IPS DF 6.9 (cell line): ENCODE measurements around the gene RASAL2.
"Not testable (repeated sequence)": the region's sequence is repeated elsewhere in the genome, so short reads cannot be mapped to it uniquely, and the experiment has no call there.

Experiments
- DNase-seq: peaks from one replicate; pipeline ENCODE4 v3.0.0-alpha.2; 2013; ENCODE audit warnings: low read depth, low spot score
- H3K27ac ChIP-seq: one replicate; pipeline ENCODE4 v1.5.1; 2013; ENCODE audit warnings: low read length, control low read depth
- H3K27me3 ChIP-seq: 2 replicates; pipeline ENCODE4 v1.6.1; 2013; ENCODE audit warnings: mild to moderate bottlenecking, low read length; ENCODE audit not compliant: control insufficient read depth, insufficient read depth
- H3K36me3 ChIP-seq: 2 replicates; pipeline ENCODE4 v1.6.1; 2013; ENCODE audit warnings: low read length; ENCODE audit not compliant: control insufficient read depth, insufficient read depth
- H3K4me1 ChIP-seq: 2 replicates; pipeline ENCODE4 v1.6.1; 2013; ENCODE audit warnings: low read length; ENCODE audit not compliant: control insufficient read depth, insufficient read depth
- H3K4me3 ChIP-seq: 2 replicates; pipeline ENCODE4 v1.5.1; 2013; ENCODE audit warnings: mild to moderate bottlenecking, low read length
- H3K9me3 ChIP-seq: 2 replicates; pipeline ENCODE4 v1.6.1; 2013; ENCODE audit warnings: low read length, inconsistent platforms; ENCODE audit not compliant: control insufficient read depth, insufficient read depth
- whole genome bisulfite sequencing: extraction: QIAGEN DNeasy Blood & Tissue Kit; methylation state at CpG from one replicate; pipeline ENCODE4 v1.1.7; 2013; ENCODE audit warnings: mixed read lengths, missing lambda C conversion rate; ENCODE audit not compliant: insufficient read length, insufficient coverage; 5-methylcytosine and 5-hydroxymethylcytosine counted together

RASAL2 gene

DNA sequence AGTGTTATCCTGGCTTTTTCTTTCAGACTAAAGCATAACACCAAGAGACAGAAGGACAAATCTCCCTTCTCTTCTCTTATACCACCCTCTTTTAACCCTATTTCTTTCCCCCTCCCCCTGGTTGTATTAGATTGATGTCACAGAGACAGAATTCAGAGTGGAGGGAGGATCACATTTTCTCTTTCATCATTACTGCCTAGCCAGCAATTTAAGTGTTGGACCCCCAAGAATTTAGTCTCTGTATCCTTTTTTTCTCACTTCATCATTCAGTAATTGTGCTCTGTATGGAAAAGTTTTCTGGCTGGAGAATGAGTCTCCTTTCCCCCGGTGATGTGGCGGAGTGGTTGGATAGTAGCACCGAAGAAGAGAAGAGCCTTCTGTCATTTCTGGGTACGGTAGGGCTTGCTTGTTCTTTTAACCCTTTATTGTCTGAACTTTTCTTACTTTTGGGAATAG, 278.1 kb downstream of the RASAL2 start:
- H3K36me3 ChIP-seq: no peaks in the 10 kb centered on the region
- H3K27ac ChIP-seq: no peak overlapping the region
- no peaks in the 10 kb centered on the region for H3K27me3 ChIP-seq
- DNase-seq: no peak
- no CpG with 5 or more reads among the region's 4 CpGs for WGBS
- H3K4me1 ChIP-seq: peaks cover 3% of the 10 kb centered on the region; the same call in 1 of the 2 replicates
- no peaks in the 10 kb centered on the region for H3K9me3 ChIP-seq
- no peak overlapping the region for H3K4me3 ChIP-seq

DNA sequence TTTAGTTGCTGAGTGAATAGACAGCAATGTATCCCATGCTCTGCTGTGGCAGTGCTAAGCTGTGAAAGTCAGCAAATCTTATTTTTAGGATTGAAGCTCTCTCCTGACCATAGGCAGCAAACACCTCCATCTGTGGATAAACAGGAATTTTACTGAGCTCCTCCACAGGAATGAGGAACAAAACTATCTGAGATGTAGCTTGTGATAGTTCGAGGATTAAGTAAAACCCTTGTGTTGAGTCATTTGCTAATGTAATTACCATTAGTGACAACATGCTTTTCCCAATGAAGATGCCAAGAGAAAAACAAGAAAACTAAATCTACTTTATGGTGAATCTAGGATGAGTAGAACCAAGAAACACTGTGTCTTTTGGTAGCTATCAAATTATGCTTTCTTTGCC, 280.1 kb downstream of the RASAL2 start:
- H3K4me3 ChIP-seq: no peak overlapping the region
- no peak for DNase-seq
- no peaks in the 10 kb centered on the region for H3K9me3 ChIP-seq
- no peaks in the 10 kb centered on the region for H3K27me3 ChIP-seq
- H3K4me1 ChIP-seq: peaks cover 3% of the 10 kb centered on the region; the same call in 1 of the 2 replicates
- H3K36me3 ChIP-seq: no peaks in the 10 kb centered on the region
- WGBS: no CpG with 5 or more reads among the region's 1 CpG
- no peak overlapping the region for H3K27ac ChIP-seq

DNA sequence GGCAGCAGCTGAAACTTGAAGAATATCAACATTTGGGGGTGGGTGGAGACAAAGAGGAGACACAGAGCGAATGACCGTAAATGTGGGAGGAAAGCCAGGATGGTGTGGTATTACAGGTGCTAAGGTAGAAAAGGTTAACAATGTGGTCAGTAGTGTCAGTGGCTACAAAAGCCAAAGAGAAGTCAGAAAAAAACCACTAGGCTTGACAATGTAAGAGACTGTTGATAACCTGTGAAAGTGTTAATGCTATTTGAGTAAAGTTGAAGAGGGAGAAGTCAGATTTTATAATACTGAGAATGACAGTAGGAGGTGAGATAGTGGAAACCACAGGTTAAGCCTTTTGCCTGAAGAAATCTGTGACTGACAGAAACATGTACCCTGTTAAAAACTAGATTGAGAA, 282.1 kb downstream of the RASAL2 start:
- no peak overlapping the region for H3K4me3 ChIP-seq
- no peak for DNase-seq
- H3K4me1 ChIP-seq: peaks cover 3% of the 10 kb centered on the region; the same call in 1 of the 2 replicates
- no peak overlapping the region for H3K27ac ChIP-seq
- H3K36me3 ChIP-seq: no peaks in the 10 kb centered on the region
- no CpG with 5 or more reads among the region's 2 CpGs for WGBS
- no peaks in the 10 kb centered on the region for H3K27me3 ChIP-seq
- H3K9me3 ChIP-seq: no peaks in the 10 kb centered on the region

DNA sequence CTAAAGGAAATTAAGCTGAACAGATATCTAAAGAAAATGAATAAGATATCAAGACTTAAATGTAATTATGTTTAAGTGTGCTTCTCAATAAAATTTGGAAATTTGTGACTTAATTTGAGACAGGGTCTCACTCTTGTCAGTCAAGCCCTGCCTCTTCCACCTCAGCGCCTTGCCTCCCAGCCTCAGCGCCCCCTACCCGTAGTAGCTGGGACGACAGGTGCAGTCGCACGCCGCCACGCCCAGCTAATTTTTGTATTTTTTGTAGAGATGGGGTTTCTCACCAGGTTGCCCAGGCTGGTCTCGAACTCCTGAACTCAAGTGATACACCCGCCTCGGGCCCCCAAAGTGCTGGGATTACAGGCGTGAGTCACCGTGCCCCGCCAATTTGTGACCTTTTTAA, 285.9 kb downstream of the RASAL2 start:
- no peaks in the 10 kb centered on the region; the same call in 1 of the 2 replicates for H3K4me1 ChIP-seq
- no peak overlapping the region for H3K27ac ChIP-seq
- no peaks in the 10 kb centered on the region for H3K9me3 ChIP-seq
- no peaks in the 10 kb centered on the region for H3K36me3 ChIP-seq
- no CpG with 5 or more reads among the region's 14 CpGs for WGBS
- no peaks in the 10 kb centered on the region for H3K27me3 ChIP-seq
- DNase-seq: no peak
- no peak overlapping the region for H3K4me3 ChIP-seq

DNA sequence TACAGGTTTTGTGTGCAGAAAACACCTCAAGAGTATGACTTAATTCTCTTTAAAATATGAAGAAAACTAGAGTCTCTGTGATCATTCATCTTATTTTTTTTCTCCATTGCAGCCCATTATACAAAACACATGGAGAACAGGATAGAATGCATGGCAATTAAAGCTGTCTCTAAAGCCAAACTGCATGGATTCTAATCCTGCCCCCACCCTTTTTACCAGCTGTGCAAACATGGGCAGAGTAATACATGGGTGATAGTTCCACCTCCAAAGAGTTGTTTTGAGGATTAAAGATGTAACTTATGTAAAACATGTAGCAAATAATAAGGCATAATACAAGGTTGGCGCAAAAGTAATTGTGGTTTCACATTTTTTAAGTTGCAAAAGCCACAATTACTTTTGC, 288.5 kb downstream of the RASAL2 start:
- Histone ChIP-seq H3K36me3 (no peaks in the 10 kb centered on the region), H3K27me3 (no peaks in the 10 kb centered on the region), H3K9me3 (no peaks in the 10 kb centered on the region), H3K27ac (no peak overlapping the region), H3K4me3 (no peak overlapping the region), H3K4me1 (no peaks in the 10 kb centered on the region)
- no peak for DNase-seq
- no CpG with 5 or more reads among the region's 1 CpG for WGBS

DNA sequence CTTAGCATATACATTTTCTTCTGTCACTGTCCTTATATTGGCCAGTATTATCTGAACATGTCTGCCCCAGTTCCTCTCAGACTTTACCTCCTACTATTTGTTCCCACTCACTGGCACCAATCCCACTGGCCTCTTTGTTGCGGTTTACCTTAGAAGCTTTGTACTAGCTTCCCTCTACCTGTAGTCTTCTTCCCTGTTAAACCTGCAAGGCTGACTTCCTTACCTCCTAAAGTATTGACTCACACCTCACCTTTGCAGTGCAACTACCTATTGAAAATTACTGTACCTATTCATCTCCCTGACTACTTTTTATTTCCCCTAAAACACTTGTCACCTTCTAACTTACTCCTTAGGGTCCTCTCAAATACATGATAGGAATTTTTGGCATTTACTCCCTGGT, 291.8 kb downstream of the RASAL2 start:
- no peak for DNase-seq
- H3K27ac ChIP-seq: no peak overlapping the region
- H3K36me3 ChIP-seq: no peaks in the 10 kb centered on the region
- H3K27me3 ChIP-seq: no peaks in the 10 kb centered on the region
- H3K4me1 ChIP-seq: no peaks in the 10 kb centered on the region
- WGBS: no CpG with 5 or more reads among the region's 1 CpG
- H3K9me3 ChIP-seq: no peaks in the 10 kb centered on the region
- no peak overlapping the region for H3K4me3 ChIP-seq

DNA sequence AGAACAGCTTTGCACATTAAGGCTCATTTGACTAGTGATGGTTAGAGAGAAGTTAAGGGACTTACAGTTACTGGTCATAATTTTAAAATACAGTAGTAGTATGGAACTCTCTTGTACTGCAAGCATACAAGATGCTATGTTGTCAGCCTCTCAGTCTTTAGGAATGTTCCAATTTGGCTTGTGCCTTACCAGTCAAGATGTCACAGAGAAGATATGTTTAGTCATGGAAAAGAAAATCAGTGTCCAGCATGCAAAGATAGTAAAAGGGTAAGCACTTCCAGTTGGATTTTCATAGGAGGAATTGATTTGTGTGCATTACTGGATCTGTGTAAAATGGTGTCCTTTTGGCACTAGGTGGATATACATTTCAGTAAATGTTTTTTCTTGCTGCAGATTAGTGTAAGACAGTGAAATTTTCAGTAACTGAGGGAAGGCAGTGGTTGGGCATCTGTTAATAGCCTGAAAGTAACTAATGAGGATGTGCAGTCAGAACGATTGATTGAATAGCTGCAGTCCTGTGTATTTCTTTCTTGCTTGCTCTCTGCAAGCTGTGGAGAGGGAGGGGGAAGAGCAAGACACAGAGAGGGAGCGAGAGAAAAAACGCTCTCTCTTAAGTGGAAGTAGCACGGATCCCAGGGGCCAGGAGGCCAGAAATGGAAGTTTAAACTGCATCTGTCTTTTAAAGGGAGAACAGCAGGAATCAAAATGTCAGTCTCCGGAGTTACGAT, 294.7 kb downstream of the RASAL2 start:
- Histone ChIP-seq H3K4me1 (no peaks in the 10 kb centered on the region), H3K27me3 (no peaks in the 10 kb centered on the region), H3K9me3 (no peaks in the 10 kb centered on the region), H3K4me3 (no peak overlapping the region), H3K27ac (no peak overlapping the region), H3K36me3 (no peaks in the 10 kb centered on the region)
- no CpG with 5 or more reads among the region's 6 CpGs for WGBS
- DNase-seq: no peak

DNA sequence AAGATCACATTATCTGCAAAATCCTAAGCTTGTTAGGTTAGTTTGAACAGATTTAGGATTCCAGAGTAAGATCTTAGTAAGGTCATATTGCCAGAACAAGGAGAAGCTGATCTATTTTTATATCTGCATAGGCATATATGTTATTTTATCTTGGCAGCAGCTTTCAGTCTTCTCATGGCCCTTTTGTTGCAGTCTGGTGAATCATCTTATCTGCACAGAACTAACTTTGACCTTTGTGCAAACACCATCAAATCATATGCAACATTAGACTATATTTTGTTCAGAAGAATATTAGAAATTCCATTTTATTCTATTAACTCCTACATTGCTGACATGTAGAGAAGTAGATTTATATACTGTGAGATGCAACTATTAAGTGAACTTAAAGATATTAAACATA, 295.5 kb downstream of the RASAL2 start:
- no peaks in the 10 kb centered on the region for H3K4me1 ChIP-seq
- no peaks in the 10 kb centered on the region for H3K9me3 ChIP-seq
- H3K36me3 ChIP-seq: no peaks in the 10 kb centered on the region
- DNase-seq: no peak
- no peak overlapping the region for H3K27ac ChIP-seq
- no peaks in the 10 kb centered on the region for H3K27me3 ChIP-seq
- no peak overlapping the region for H3K4me3 ChIP-seq

DNA sequence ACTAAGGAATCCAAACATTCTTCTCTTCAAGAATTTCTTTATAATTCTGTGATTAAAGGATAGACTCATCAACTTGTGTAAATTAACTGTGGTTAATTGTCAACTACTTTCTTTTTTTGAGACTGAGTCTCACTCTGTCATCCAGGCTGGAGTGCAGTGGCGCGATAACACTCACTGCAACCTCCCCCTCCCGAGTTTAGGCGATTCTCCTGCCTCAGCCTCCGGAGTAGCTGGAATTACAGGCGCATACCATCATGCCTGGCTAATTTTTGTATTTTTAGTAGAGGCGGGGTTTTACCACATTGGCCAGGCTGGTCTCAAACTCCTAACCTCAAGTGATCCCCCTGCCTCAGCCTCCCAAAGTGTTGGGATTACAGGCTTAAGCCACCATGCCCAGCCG, 296.4 kb downstream of the RASAL2 start:
- no CpG with 5 or more reads among the region's 8 CpGs for WGBS
- H3K4me3 ChIP-seq, DNase-seq, H3K4me1 ChIP-seq, H3K27ac ChIP-seq, H3K27me3 ChIP-seq, H3K9me3 ChIP-seq, H3K36me3 ChIP-seq: not testable (repeated sequence)

DNA sequence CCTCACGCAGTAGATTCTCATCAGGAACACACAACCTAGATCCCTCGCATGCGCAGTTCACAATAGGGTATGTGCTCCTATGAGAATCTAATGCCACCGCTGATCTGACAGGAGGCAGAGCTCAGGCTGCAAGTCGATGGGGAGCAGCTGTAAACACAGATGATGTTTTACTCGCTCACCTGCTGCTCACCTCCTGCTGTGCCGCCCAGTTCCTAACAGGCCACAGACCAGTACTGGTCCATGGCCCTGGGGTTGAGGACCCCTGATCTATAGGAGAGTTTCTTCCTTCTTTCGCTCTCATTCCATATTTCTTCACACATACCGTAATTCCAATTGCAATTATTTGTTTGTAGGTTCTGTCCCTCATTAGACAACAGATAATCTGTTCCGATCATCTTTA, 299.5 kb downstream of the RASAL2 start:
- H3K27ac ChIP-seq: no peak overlapping the region
- DNase-seq: no peak
- H3K9me3 ChIP-seq: no peaks in the 10 kb centered on the region
- WGBS: no CpG with 5 or more reads among the region's 10 CpGs
- H3K4me3 ChIP-seq: no peak overlapping the region
- H3K36me3 ChIP-seq: no peaks in the 10 kb centered on the region
- H3K27me3 ChIP-seq: no peaks in the 10 kb centered on the region
- H3K4me1 ChIP-seq: no peaks in the 10 kb centered on the region

DNA sequence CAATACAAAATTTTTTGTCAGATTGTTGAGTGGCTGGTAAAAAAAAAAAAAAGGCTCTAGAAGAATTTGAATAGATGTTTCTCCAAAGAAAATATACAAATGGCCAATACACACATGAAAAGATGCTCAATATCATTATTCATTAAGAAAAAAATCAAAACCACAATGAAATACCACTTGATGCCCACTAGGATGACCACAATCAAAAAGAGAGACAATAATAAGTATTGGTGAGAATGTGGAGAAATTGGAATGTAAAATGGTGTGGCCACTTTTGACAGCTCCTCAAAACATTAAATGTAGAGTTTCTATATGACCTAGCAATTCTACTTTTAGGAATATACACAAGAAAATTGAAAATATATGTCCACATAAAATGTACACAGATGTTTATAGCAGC, 302.9 kb downstream of the RASAL2 start:
- peaks cover 3% of the 10 kb centered on the region; the same call in 1 of the 2 replicates for H3K4me1 ChIP-seq
- no peaks in the 10 kb centered on the region for H3K27me3 ChIP-seq
- H3K36me3 ChIP-seq: no peaks in the 10 kb centered on the region
- no peaks in the 10 kb centered on the region for H3K9me3 ChIP-seq
- H3K27ac ChIP-seq: no peak overlapping the region
- no peak overlapping the region for H3K4me3 ChIP-seq
- DNase-seq: no peak
